Measurements from ENCODE around the gene NDUFS8.

NDUFS8 gene

GRCh38 chr11:68032003-68032402, 1.5 kb downstream of the NDUFS8 start:
- Histone ChIP-seq H3K79me2 (ENCODE audit: insufficient read depth, low read length) (peaks cover 43% of the 10 kb centered on the region), H3K4me2 (ENCODE audit: low read depth, low read length, poor library complexity, severe bottlenecking) (peak overlapping the region; percentile 91), H3K9me2 (replicated peaks; ENCODE audit: low read depth, low read length) (no peaks in the 10 kb centered on the region), H3K9ac (ENCODE audit: low read depth, low read length, poor library complexity, severe bottlenecking) (peak overlapping the region; percentile 99), H3K36me3 (ENCODE audit: insufficient read depth, low read length) (peaks cover 4% of the 10 kb centered on the region; the same call in 1 of the 2 replicates), H2AFZ (ENCODE audit: low read length) (no peak overlapping the region), H3K4me1 (ENCODE audit: insufficient read depth, low read length, poor library complexity, severe bottlenecking) (peaks cover 37% of the 10 kb centered on the region), H3K27me3 (ENCODE audit: insufficient read depth, low read length, poor library complexity, severe bottlenecking) (no peaks in the 10 kb centered on the region), H3K9me3 (ENCODE audit: insufficient read depth, low read depth, low read length) (no peaks in the 10 kb centered on the region), H3K4me3 (ENCODE audit: low read length, poor library complexity, severe bottlenecking) (peak overlapping the region; percentile 100), H3F3A (ENCODE audit: low read depth) (peaks cover 3% of the 10 kb centered on the region; the same call in 1 of the 2 replicates), H4K20me1 (ENCODE audit: insufficient read depth, low read length, poor library complexity, severe bottlenecking) (peaks cover 8% of the 10 kb centered on the region)
- TF ChIP-seq EZH2phosphoT487 (IDR thresholded peaks at IDR 0.05; ENCODE audit: borderline replicate concordance) = no peak
- TF ChIP-seq, protein P1, sequence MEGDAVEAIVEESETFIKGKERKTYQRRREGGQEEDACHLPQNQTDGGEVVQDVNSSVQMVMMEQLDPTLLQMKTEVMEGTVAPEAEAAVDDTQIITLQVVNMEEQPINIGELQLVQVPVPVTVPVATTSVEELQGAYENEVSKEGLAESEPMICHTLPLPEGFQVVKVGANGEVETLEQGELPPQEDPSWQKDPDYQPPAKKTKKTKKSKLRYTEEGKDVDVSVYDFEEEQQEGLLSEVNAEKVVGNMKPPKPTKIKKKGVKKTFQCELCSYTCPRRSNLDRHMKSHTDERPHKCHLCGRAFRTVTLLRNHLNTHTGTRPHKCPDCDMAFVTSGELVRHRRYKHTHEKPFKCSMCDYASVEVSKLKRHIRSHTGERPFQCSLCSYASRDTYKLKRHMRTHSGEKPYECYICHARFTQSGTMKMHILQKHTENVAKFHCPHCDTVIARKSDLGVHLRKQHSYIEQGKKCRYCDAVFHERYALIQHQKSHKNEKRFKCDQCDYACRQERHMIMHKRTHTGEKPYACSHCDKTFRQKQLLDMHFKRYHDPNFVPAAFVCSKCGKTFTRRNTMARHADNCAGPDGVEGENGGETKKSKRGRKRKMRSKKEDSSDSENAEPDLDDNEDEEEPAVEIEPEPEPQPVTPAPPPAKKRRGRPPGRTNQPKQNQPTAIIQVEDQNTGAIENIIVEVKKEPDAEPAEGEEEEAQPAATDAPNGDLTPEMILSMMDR (conservative IDR thresholded peaks at IDR 0.05; ENCODE audit: low read length) = no peak

DNA sequence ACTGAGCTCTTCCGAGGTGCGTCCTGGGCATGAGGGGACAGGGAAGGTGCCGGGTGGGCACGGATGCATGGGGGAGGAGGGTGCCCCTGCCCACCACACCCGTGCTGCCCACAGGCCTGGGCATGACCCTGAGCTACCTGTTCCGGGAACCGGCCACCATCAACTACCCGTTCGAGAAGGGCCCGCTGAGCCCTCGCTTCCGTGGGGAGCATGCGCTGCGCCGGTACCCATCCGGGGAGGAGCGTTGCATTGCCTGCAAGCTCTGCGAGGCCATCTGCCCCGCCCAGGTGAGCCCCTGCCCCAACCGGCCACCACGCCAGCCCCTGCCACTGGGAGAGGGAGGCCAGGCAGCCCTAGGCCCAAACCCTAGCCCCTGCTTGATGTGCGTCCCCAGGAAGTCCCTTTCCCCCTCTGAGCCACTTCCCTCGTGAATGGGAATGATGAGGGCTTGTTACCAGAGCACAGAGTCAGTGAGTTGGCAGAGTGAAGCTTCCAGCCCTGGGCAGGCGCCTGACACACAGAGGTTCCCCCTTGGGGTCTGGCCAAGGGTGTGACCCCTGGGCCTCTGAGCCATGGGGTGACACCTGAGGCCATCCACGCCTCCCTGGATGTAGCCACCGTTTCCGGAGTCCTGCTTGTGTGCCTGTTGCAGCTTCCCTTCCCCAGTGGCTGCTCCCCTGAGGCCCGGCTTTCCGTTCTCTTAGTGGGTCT, 2.7 kb downstream of the NDUFS8 start:
- Histone ChIP-seq H3K4me1 (ENCODE audit: insufficient read depth, low read length, poor library complexity, severe bottlenecking) (peaks cover 43% of the 10 kb centered on the region), H3K4me3 (ENCODE audit: low read length, poor library complexity, severe bottlenecking) (no peak overlapping the region), H3K9me2 (replicated peaks; ENCODE audit: low read depth, low read length) (no peaks in the 10 kb centered on the region), H3K9ac (ENCODE audit: low read depth, low read length, poor library complexity, severe bottlenecking) (no peak overlapping the region), H3F3A (ENCODE audit: low read depth) (peaks cover 3% of the 10 kb centered on the region; the same call in 1 of the 2 replicates), H3K4me2 (ENCODE audit: low read depth, low read length, poor library complexity, severe bottlenecking) (peak overlapping the region; percentile 91), H3K9me3 (ENCODE audit: insufficient read depth, low read depth, low read length) (no peaks in the 10 kb centered on the region), H3K36me3 (ENCODE audit: insufficient read depth, low read length) (peaks cover 4% of the 10 kb centered on the region; the same call in 1 of the 2 replicates), H3K27me3 (ENCODE audit: insufficient read depth, low read length, poor library complexity, severe bottlenecking) (no peaks in the 10 kb centered on the region), H2AFZ (ENCODE audit: low read length) (no peak overlapping the region), H3K79me2 (ENCODE audit: insufficient read depth, low read length) (peaks cover 43% of the 10 kb centered on the region), H4K20me1 (ENCODE audit: insufficient read depth, low read length, poor library complexity, severe bottlenecking) (peaks cover 8% of the 10 kb centered on the region)
- TF ChIP-seq, protein P1 (conservative IDR thresholded peaks at IDR 0.05; ENCODE audit: low read length) = no peak
- TF ChIP-seq EZH2phosphoT487 (IDR thresholded peaks at IDR 0.05; ENCODE audit: borderline replicate concordance) = no peak

DNA sequence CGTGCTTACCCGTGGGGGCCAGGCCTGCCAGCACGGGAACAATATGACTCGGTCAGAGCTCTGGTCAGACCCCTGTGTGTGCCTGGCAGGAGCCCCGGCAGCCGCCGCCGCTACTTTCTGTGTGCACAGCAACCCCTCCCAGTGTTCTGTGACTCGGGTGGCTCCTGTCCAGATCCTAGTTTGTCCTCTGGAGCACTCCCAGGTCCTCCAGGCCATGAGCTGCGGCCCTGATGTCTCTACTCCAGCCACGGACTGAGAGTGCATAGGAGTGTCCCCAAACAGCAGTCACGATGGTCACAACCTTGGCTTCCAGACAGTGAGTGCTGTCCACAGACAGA, 3.2 kb downstream of the NDUFS8 start:
- Histone ChIP-seq H3K9me3 (ENCODE audit: insufficient read depth, low read depth, low read length) (no peaks in the 10 kb centered on the region), H3K9me2 (replicated peaks; ENCODE audit: low read depth, low read length) (no peaks in the 10 kb centered on the region), H3K79me2 (ENCODE audit: insufficient read depth, low read length) (peaks cover 43% of the 10 kb centered on the region), H3K4me3 (ENCODE audit: low read length, poor library complexity, severe bottlenecking) (no peak overlapping the region), H3K4me2 (ENCODE audit: low read depth, low read length, poor library complexity, severe bottlenecking) (no peak overlapping the region), H4K20me1 (ENCODE audit: insufficient read depth, low read length, poor library complexity, severe bottlenecking) (peaks cover 8% of the 10 kb centered on the region), H3K9ac (ENCODE audit: low read depth, low read length, poor library complexity, severe bottlenecking) (no peak overlapping the region), H3K27me3 (ENCODE audit: insufficient read depth, low read length, poor library complexity, severe bottlenecking) (no peaks in the 10 kb centered on the region), H3K36me3 (ENCODE audit: insufficient read depth, low read length) (peaks cover 4% of the 10 kb centered on the region; the same call in 1 of the 2 replicates), H2AFZ (ENCODE audit: low read length) (no peak overlapping the region), H3K4me1 (ENCODE audit: insufficient read depth, low read length, poor library complexity, severe bottlenecking) (peaks cover 42% of the 10 kb centered on the region), H3F3A (ENCODE audit: low read depth) (peaks cover 3% of the 10 kb centered on the region; the same call in 1 of the 2 replicates)
- TF ChIP-seq, protein P1 (conservative IDR thresholded peaks at IDR 0.05; ENCODE audit: low read length) = no peak
- TF ChIP-seq EZH2phosphoT487 (IDR thresholded peaks at IDR 0.05; ENCODE audit: borderline replicate concordance) = no peak
